ENCODE measurements around the gene SLC6A1. TPM values are rescaled to one million over a fixed set of nuclear protein-coding genes. Genes with fewer than 3 reads are reported as not detected.
"Not testable (repeated sequence)": the region's sequence is repeated elsewhere in the genome, so short reads cannot be mapped to it uniquely, and the experiment has no call there.

The SLC6A1 gene
- total RNA-seq, 1 donor from 2014 or later: 0.52 TPM

DNA sequence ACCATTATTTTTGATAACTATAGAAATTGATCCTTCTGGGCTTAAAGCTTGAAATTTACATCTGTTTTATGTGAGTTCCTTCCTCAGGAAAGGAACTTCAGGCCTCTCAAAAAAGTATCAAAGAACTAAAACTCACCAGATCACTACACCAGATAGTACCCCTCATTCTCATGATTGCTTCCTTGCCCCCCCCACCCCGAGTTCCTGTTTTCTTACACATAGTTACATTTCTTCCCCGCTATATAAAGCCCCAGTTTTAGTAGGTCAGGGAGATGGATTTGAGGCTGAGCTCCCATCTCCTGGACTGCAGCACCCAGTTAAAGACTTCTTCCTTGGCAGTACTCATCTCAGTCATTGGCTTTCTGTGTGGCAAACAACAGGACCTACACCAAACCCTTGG lies 81.5 kb downstream of the SLC6A1 start:
- no peak overlapping the region for H3K27ac Mint-ChIP-seq
- H3K4me2 ChIP-seq: no peak overlapping the region
- peaks cover 13% of the 10 kb centered on the region for H3K4me1 Mint-ChIP-seq

DNA sequence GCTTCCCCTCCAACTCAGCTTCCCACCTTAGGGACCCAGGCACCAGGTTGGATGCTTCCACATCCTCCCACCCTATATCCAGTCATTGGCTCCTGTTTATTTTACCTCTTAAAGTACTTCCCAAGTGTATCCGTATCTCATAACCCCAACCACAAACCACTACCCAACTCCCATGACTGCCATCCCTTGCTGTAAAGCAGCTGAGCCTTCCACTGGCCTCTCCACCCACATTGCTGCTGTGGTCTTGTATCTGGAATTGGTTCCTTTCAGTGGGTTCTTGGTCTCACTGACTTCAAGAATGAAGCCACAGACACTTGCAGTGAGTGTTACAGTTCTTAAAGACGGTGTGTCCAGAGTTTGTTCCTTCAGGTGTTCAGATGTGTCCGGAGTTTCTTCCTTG lies 81.9 kb downstream of the SLC6A1 start:
- H3K36me3 Mint-ChIP-seq: no peaks in the 10 kb centered on the region
- no peak for DNase-seq (ENCODE audit: low spot score)
- H3K4me3 Mint-ChIP-seq: no peak overlapping the region
- Histone ChIP-seq H2AFZ (replicated peaks) (no peak overlapping the region), H3K9ac (no peak overlapping the region), H3K27ac (no peak overlapping the region), H3F3A (ENCODE audit: low read depth) (no peaks in the 10 kb centered on the region), H3K4me3 (no peak overlapping the region), H3K79me2 (ENCODE audit: low read depth) (no peaks in the 10 kb centered on the region), H3K4me1 (no peaks in the 10 kb centered on the region), H3K27me3 (peaks cover 19% of the 10 kb centered on the region), H3K36me3 (no peaks in the 10 kb centered on the region), H3K4me2 (no peak overlapping the region), H3K9me3 (ENCODE audit: low read depth) (no peaks in the 10 kb centered on the region), H4K20me1 (ENCODE audit: low read depth) (no peaks in the 10 kb centered on the region)
- H3K9me3 Mint-ChIP-seq: peaks cover 9% of the 10 kb centered on the region
- H3K4me1 Mint-ChIP-seq: peaks cover 17% of the 10 kb centered on the region
- TF ChIP-seq EZH2 (IDR thresholded peaks at IDR 0.05): no peak
- TF ChIP-seq, protein P1, sequence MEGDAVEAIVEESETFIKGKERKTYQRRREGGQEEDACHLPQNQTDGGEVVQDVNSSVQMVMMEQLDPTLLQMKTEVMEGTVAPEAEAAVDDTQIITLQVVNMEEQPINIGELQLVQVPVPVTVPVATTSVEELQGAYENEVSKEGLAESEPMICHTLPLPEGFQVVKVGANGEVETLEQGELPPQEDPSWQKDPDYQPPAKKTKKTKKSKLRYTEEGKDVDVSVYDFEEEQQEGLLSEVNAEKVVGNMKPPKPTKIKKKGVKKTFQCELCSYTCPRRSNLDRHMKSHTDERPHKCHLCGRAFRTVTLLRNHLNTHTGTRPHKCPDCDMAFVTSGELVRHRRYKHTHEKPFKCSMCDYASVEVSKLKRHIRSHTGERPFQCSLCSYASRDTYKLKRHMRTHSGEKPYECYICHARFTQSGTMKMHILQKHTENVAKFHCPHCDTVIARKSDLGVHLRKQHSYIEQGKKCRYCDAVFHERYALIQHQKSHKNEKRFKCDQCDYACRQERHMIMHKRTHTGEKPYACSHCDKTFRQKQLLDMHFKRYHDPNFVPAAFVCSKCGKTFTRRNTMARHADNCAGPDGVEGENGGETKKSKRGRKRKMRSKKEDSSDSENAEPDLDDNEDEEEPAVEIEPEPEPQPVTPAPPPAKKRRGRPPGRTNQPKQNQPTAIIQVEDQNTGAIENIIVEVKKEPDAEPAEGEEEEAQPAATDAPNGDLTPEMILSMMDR (IDR thresholded peaks at IDR 0.05): no peak
- no peak for TF ChIP-seq EZH2phosphoT487 (IDR thresholded peaks at IDR 0.05)
- no peak overlapping the region for H3K27ac Mint-ChIP-seq
- peaks cover 30% of the 10 kb centered on the region for H3K27me3 Mint-ChIP-seq (ENCODE audit: insufficient read depth, low read depth)

More for the DNA sequence above, 81.5 kb downstream of the SLC6A1 start:
- H3K9ac ChIP-seq: no peak overlapping the region
- no peaks in the 10 kb centered on the region for H3F3A ChIP-seq (ENCODE audit: low read depth)
- Mint-ChIP-seq H3K27me3 (ENCODE audit: insufficient read depth, low read depth) (peaks cover 25% of the 10 kb centered on the region), H3K9me3 (peaks cover 9% of the 10 kb centered on the region), H3K4me3 (no peak overlapping the region), H3K36me3 (no peaks in the 10 kb centered on the region)
- no peaks in the 10 kb centered on the region for H3K9me3 ChIP-seq (ENCODE audit: low read depth)
- no peak overlapping the region for H3K4me3 ChIP-seq
- H3K4me1 ChIP-seq: no peaks in the 10 kb centered on the region
- no peaks in the 10 kb centered on the region for H4K20me1 ChIP-seq (ENCODE audit: low read depth)
- TF ChIP-seq EZH2 (IDR thresholded peaks at IDR 0.05): no peak
- TF ChIP-seq EZH2phosphoT487 (IDR thresholded peaks at IDR 0.05): no peak
- TF ChIP-seq, protein P1 (IDR thresholded peaks at IDR 0.05): no peak
- H3K27ac ChIP-seq: no peak overlapping the region
- H3K36me3 ChIP-seq: no peaks in the 10 kb centered on the region
- H3K27me3 ChIP-seq: peaks cover 19% of the 10 kb centered on the region
- H2AFZ ChIP-seq (replicated peaks): no peak overlapping the region
- no peaks in the 10 kb centered on the region for H3K79me2 ChIP-seq (ENCODE audit: low read depth)
- no peak for DNase-seq (ENCODE audit: low spot score)

DNA sequence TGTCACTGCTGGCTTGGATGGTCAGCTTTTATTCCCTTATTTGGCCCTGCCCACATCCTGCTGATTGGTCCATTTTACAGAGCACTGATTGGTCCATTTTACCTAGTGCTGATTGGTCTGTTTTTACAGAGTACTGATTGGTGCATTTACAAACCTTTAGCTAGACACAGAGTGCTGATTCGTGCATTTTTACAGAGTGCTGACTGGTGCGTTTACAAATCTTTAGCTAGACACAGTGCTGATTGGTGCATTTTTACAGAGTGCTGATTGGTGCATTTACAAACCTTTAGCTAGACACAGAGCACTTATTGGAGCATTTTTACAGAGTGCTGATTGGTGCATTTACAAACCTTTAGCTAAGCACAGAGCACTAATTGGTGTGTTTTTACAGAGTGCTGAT lies 82.6 kb downstream of the SLC6A1 start:
- not testable (repeated sequence) for H3K27ac Mint-ChIP-seq
- H3K4me1 Mint-ChIP-seq: peaks cover 20% of the 10 kb centered on the region

DNA sequence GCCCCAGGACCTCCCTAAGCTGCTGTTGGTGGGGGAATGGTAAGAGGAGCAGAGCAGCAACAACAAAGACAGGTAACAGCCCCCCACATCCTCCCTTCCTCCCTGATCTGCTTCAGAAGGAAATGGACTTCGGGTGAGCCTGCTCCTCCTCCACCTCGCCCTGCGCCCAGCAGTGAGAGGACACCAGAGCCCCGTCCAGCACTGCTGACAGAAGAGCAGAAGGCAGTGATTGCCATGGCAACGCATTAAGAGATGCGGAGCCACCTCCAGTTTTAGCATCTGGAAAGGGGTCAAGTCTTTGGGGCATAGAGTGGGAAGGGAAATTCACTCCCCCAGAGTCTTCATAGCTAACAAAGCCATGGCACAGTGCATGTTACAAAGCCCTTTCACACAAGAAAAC lies 84.2 kb downstream of the SLC6A1 start:
- no peak overlapping the region for H3K9ac ChIP-seq
- H3K27me3 ChIP-seq: peaks cover 34% of the 10 kb centered on the region
- H3K36me3 ChIP-seq: no peaks in the 10 kb centered on the region
- H3K79me2 ChIP-seq (ENCODE audit: low read depth): no peaks in the 10 kb centered on the region
- H3K9me3 Mint-ChIP-seq: peaks cover 5% of the 10 kb centered on the region
- H3F3A ChIP-seq (ENCODE audit: low read depth): no peaks in the 10 kb centered on the region
- no peak overlapping the region for H3K4me2 ChIP-seq
- H3K4me3 Mint-ChIP-seq: no peak overlapping the region
- peak; percentile 20 for DNase-seq (ENCODE audit: low spot score)
- H3K27ac ChIP-seq: no peak overlapping the region
- H3K27ac Mint-ChIP-seq: no peak overlapping the region
- no peak overlapping the region for H3K4me3 ChIP-seq
- H4K20me1 ChIP-seq (ENCODE audit: low read depth): no peaks in the 10 kb centered on the region
- no peak overlapping the region for H2AFZ ChIP-seq (replicated peaks)
- H3K4me1 Mint-ChIP-seq: peaks cover 20% of the 10 kb centered on the region
- no peak for TF ChIP-seq EZH2 (IDR thresholded peaks at IDR 0.05)
- no peak for TF ChIP-seq EZH2phosphoT487 (IDR thresholded peaks at IDR 0.05)
- TF ChIP-seq, protein P1 (IDR thresholded peaks at IDR 0.05): no peak
- no peaks in the 10 kb centered on the region for H3K4me1 ChIP-seq
- H3K27me3 Mint-ChIP-seq (ENCODE audit: insufficient read depth, low read depth): peaks cover 32% of the 10 kb centered on the region
- no peaks in the 10 kb centered on the region for H3K9me3 ChIP-seq (ENCODE audit: low read depth)
- H3K36me3 Mint-ChIP-seq: no peaks in the 10 kb centered on the region

More for the DNA sequence above, 82.6 kb downstream of the SLC6A1 start:
- not testable (repeated sequence) for H3K4me2 ChIP-seq; H3K79me2 ChIP-seq (ENCODE audit: low read depth); H3K4me3 Mint-ChIP-seq; H3K27ac ChIP-seq; H3K36me3 Mint-ChIP-seq; H3K36me3 ChIP-seq; DNase-seq (ENCODE audit: low spot score); H3K9me3 Mint-ChIP-seq; H3F3A ChIP-seq (ENCODE audit: low read depth); H3K9ac ChIP-seq; H3K4me1 ChIP-seq; H3K4me3 ChIP-seq; H3K9me3 ChIP-seq (ENCODE audit: low read depth); H2AFZ ChIP-seq (replicated peaks); H4K20me1 ChIP-seq (ENCODE audit: low read depth)
- H3K27me3 Mint-ChIP-seq (ENCODE audit: insufficient read depth, low read depth): peaks cover 32% of the 10 kb centered on the region
- peaks cover 19% of the 10 kb centered on the region for H3K27me3 ChIP-seq
